HG02763 (cell line): ENCODE results near the gene ANXA5.

Experiments
- ATAC-seq: cut with Tn5 transposase; IDR thresholded peaks from one replicate; pipeline ENCODE4 v1.9.1; 2021; ENCODE audit warnings: mild to moderate bottlenecking, moderate library complexity; ENCODE audit not compliant: unreplicated experiment

Gene ANXA5

DNA sequence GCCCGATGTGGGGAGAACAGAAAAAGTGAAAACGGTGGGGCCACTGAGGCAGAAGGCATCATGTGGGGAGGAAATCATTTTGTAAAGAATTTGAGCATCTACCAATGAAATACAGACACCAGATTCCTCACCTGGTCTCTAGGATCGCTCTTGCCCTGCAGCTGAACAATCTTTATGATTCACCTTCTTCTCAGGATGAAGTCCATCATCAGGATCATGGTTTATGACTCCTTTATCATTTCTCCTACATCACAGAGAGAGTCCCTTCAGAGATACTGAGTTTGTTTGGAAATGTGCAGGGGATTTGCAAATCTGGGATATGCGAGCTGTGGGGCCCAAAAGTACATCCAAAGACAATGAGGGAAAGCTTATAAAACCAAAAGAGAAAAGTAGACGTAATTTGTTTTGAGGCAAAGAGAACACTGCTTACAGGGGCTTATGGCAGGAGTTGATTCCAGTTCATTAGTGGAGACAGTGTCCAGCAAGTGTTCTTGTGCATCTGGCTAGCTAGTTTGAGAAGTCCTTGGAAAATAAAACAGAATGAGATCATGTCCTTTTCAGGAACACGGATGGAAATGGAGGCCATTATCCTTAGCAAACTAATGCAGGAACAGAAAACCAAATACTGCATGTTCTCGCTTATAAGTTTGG is 15.3 kb upstream of the ANXA5 start:
- no peak for ATAC-seq

DNA sequence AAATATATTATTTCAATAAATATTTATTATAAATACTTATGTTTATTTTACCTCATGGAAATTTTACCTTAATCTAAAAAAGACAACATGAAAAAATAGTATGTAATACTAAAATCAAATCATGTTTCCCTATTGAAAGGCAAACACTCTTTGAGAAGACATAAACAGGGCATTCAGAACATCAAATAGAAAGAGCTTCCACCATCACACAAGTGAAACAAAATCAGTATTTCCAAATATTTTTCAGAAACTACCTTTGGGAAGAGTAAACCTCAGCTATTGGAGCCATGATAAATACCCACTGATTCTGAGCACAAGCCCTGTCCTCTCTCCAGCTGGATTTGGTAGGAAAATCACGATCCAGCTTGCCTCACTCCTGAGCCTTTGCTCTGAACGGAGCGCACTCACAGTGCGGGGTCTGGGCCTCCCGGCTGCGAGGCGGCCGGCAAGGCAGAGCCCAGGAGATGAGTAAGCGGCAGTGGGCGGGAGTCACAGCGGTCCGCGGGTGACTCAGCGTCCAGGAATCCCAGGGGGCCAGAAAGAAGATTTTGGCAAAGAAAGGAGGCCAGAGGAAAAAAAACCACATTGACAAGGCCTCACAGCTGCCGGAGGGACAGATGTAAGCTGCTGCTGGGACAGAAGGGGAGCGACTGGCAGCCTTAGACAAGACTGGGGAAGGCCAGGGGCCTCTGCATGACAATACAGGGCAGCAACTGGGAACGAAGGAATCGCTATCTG is 14.7 kb upstream of the ANXA5 start:
- ATAC-seq: peak; percentile 93

DNA sequence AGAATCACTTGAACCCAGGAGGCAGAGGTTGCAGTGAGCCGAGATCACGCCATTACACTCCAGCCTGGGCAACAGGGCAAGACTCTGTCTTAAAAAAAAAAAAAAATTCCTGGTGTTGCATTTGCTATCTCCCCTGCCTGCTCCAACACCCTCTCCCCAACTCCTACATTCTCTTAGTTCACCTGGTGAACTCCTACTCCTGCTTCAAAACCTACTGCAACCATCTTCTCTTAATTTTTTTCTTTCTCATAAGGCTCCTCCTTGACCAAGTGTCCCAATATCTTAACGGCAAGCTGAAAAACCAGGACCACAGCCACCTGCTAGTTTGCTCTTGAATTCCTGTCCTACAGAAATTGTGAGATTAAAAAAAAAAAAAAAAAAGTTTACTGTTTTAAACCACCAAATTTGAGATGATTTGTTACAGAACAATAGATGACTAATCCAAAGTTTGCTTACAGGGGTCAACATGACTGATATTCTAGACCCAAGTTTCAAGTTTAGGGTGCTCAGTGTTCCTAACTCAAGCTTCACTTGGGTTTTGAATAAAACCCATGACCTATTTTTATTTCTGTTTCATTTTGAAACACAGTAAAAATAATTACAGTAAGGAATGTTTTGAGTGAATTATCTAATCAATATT is 13.1 kb upstream of the ANXA5 start:
- no peak for ATAC-seq

DNA sequence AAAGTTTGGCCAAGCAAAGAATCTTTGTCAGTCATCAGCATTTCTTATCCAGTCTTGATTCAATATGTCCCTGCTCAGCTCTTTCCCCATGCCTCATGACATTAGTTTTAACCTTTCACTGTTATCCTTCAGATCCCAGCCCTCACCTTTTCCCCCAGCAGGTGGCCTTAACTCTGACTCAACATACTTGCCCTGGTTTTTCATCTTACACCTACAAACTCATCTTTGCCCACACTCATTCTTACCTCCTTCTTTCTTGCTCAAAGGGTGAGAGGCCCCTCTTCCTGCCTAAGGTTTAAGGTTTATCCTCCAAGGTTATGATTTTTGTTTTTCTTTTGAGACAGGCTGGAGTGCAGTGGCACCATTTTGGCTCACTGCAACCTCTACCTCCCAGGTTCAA is 10.6 kb upstream of the ANXA5 start:
- ATAC-seq: no peak

DNA sequence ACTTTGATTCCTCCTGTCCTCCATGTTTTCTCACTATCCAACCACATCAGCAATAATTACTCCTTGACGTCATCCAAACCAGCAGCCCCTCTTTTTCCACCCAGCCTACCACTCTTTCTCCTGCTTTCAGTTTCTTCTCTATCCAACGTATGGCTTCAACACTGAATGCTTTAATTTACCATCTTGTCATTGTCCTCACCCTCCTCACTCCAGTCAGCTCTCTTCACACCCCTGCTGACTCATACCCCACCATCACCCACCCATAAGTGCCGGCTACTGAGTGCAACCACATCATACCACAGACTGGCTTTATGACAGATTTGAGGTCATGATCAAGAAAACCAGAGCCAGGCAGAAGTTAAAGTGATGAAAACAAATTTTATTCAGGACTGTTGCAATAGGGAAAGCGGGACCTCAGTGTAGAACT is 9.8 kb upstream of the ANXA5 start:
- no peak for ATAC-seq

DNA sequence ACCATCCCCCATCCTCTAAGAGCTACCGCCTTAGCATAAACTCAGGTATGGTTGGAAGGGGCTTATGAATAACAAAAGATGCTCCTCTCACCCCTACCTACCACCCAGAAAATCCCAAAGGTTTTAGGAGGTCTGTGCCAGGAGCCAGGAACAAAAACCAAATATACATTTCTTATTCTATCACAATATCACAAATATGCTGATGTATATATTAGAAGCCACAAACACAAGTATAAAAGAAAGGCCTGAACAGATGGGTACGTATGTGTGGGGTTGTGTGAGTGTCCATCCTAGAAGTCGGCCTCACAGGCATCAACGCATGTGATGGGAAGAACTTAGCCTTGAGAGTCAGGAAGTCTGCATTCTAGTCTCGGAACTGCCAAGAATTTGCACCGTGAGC is 8.7 kb upstream of the ANXA5 start:
- ATAC-seq: no peak

DNA sequence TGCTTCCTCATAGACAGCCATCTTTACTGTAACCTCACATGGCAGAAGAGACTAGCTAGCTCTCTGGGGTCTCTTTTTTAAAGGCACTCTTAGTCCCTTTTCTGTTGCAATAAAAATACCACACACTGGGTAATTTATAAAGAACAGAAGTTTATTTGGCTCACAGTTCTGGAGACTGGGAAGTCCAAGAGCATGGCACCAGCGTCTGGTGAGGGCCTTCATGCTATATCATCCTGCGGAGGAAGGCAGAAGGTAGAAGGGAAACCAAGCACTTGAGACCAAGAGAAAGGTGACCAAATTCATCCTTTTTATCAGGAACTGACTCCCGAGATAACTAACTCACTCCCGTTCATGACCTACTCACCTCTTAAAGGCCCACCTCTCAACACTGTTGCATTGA is 5.4 kb upstream of the ANXA5 start:
- no peak for ATAC-seq

DNA sequence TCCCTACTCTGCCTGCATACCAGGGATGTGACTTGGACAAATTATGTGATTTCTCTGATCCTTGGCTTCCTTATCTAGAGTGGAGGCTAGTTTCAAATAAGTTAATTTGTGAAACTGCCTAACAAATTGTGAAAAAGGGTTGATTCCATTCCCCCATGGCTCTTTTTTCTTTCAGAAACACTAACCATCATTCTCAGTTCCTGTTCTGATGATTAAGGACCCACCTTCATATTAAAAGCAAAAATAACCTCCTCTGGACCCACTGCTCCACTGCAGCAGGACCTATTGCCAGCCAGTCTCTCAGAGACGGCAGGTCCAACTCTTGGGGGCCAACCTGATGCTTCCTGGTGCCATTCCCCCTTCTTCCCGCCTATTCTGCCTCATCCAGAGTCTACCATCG is 4.5 kb upstream of the ANXA5 start:
- no peak for ATAC-seq

DNA sequence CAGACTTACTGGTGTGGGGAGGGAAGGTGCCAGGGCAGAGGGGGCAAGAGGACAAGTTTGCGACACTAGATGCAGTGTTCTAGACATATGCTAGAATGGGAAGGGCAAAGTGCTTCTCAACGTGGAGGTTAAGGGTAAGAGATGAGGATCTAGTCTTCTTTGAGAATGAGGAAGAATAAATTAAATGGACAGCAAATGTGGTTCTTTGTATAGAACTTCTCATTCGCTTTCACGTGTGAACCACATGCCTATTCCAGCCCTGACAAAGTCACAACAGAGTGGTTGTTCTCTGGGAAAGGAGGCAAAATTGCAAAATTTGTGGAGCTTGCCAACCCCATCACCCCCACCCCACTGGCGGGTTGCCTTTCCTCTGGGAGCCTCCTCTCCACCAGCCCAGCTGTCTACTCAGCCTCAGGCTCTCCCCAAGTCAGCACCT is 1.5 kb upstream of the ANXA5 start:
- no peak for ATAC-seq

DNA sequence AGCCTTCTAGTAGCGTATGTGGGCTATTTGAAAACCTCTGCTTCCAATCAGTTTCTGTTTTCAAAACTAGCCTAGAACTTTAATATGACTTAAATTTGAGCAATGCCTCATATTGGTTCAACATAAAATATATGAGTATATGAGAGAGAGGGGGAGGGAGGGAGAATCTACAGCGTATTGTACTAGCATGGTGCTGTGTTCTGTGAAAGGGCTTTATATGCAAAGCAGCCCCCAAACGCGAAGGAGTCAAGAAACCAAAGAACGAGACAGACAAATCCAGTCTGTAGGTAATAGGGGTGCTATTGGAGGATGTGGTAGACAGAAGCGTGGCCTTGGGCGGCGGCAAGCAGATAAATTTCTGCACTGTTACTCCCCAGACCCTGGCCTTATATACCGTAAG is 784 bp upstream of the ANXA5 start:
- ATAC-seq: peak; percentile 24

DNA sequence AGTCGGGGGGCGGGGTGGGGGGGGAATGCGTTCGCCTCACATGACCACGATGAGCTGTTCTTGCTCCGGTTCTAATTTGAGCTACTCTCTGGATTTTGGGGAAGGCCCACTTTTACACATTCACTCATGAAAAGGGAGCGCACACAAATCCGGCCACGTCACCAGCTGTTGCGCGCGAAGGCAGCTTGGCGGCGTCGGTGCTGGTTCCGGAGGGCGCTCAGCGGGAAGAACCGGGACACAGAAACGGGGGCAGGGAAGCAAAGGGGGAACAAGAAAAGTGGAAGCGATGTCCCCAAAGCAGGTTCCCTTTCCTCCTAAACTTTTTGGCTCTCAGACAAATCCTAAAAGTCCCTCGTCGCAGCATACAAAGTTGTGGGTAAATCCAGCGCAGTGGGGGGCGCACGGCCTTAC is 605 bp downstream of the ANXA5 start:
- peak; percentile 20 for ATAC-seq

DNA sequence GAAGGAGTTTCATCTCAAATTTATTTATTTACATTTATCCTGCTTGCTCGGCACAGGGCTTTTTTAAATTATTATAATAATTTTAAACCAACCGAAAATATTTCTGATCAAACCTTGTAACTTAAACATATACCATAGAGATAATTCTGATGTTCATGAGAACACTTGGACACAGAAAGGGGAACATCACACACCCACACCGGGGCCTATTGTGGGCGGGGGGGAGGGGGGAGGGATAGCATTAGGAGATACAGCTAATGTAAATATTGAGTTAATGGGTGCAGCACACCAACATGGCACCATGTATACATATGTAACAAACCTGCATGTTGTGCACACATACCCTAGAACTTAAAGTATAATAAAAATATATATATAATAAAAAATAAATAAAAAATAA is 2.9 kb downstream of the ANXA5 start:
- ATAC-seq: no peak

DNA sequence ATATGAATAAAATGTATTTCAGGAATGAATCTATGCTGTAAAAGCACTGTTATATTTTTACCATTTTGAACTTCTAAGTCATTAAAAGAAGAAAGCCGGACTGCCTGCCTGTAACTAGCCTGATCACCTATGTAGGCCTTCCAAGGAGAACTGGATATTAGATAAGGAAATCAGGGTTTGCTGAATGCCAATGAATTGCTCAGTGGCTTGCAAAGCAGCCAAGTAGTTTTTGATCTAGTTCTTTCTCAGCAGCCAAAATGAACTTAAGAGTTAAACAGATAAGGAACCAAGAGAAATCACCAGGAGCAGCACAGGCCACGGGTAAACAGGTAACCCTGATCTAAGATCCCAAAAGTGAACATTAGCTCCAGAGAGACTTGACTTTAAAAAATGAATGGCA is 3.3 kb downstream of the ANXA5 start:
- ATAC-seq: no peak

DNA sequence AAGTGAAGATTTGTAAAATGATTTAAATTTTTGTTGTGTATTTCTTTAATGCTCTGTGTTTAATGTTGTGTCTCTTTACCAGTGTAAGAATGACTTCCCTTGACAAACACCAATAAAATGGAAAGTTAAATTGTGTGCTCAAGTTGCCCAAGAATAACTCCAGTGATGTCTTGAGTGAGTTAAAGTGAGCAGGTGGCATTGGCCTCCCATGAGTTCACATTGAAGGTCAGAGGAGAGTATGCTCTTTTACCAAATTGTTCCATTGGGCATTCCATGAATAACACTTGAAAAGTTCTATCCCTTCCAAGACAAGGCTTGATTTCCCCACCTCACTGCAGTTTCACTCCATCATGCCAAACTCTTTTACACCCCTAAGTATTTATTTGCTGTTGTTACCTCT is 4.5 kb downstream of the ANXA5 start:
- no peak for ATAC-seq

DNA sequence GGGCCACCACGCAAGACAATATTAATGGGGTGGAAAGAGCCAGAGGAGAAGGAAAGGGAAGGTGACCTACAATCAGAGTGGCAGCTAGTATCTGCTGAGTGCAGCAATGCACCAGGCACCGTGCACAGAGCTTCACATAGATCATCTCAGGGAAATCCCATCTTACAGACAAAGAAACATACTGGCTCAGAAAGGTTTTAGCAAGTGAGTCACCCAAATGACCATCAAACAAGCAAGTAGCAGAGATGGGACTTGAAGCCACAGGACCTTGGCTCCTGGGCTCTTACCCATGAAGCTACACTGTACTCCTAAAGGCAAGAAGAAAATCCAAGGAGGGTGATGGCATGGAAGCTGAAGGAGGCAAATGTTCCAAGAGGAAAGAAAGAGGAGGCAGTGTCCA is 6.8 kb downstream of the ANXA5 start:
- ATAC-seq: no peak

DNA sequence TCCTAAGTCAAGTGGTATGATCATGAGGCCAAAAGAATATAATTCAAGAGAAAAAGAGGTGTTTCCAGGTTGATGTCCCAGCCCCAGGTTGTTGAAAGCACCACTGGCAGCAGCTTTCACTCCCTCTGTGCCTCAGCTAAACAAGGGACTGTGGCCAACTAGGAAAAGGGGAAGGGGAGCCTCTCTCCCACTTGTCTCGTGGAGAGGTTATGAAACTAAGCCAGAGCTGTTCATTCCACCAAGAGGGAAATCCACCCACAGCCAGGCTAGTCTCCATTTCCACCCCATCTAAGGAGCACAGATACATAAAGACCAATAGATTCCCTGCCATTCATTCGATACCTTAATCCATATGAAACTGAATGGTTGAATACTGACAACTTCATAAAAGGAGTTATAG is 8.1 kb downstream of the ANXA5 start:
- no peak for ATAC-seq

DNA sequence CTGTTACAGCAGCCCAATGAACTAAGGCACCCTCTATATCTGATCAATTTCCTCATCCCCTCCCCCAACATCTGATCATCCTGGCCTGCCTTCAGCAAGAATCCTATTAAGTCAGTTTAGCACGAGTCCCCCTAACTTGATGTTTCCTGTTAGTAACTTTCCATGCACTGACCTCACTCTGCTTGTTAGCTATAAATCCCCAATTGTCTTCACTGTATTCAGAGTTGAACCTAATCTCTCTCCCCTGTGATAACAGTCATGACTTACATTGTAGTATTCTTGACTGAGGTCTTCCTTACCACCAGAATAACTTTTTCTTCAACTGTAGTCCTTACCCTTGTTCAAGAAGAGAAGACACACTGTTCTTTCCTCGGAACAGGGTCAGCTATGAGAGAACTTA is 8.5 kb downstream of the ANXA5 start:
- no peak for ATAC-seq

DNA sequence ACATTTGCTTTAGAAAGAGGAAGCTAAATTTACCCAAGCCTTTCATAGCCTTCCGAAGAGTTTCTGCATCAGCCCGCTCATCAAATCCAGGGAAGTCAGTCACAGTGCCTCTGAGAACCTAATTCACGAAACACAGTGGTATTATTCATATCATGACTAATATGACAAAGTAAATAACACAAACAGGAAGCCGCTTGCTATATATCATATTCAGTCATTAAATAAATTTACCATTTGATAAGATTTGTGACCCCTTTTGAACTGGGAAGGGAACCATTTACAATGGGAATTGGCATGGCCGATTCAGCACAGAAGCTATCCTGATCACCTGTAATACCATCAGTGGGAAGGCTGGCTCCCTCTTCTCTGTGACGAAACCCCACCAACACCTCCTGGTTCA is 10.5 kb downstream of the ANXA5 start:
- ATAC-seq: no peak

DNA sequence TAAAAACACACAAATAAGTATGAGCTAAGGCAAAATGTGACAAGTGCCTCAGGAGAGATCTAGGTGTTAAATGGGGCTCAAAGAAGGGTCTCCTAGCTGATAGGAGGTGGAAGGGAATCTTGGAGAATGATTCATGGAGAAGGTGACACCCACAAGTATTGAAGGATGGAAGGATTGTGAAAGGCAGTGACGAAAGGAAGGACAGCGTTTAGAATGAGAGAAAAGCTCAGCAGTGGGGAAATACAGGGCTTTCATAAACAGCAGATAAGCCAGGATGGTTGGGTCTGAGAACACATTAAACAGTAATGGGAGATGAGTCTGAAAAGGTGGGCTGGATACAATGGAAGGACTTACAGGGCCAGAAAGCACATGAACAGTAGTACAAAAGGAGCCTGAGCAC is 11.5 kb downstream of the ANXA5 start:
- ATAC-seq: no peak

DNA sequence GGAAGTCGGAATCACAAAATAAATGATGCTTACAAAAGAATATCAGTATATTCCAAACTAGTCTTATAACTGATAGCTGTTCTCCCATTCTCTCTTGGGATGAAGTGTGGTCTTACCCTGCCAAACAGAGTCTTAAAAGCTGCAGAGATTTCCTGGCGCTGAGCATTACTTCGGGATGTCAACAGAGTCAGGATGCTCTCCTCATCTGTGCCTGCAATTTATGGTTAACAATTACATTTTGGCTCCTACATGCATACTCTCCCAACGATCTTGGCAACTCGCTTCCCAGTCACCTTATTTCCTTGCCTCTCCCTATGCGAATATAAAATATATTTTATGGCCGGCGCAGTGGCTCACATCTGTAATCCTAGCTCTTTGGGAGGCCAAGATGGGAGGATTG is 12.2 kb downstream of the ANXA5 start:
- no peak for ATAC-seq

DNA sequence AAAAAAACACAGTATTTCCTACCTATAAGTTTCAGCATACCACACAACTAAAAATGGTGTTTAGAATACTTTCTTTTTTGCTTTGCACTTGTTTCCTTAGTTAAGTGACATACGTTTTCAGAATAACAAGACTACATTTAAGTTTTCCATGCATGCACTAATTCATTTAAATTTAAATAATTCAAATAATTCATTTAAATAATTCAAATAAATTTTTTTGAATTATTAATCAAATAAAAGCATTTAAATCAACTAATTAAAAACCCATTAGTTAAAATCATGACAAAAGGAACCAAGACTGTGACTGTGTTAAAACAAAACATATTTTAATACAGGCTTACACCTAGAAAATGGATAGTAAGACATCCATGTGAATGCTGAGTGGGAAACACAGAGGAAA is 12.8 kb downstream of the ANXA5 start:
- ATAC-seq: no peak

DNA sequence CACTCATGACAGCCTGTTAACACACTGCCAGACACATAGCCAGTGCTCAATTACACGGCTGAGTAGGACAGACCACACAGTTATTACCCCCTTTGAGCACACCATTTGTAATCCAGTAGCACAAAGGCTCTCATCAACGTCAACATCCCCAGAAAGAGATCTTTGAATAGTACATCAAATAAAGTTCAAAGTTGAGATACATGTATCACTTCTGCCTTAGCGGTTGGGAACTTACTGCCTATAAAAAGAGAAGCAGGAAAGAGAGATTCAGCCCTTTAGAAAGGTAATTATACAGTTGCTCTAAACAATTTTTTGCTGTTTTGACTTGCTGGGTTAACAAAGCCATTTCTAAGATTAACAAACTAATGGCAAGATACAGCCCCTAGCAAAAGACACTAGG is 16.2 kb downstream of the ANXA5 start:
- no peak for ATAC-seq
